Parathyroid adenoma (tissue), 2 donors: ENCODE measurements around the gene TAF8.

Source experiments
- H2AFZ ChIP-seq: fragments of 300-600 bp; sonication (generic); one replicate; pipeline ENCODE4 v1.7.0; 2017; ENCODE audit warnings: antibody characterized with exemption, mild to moderate bottlenecking
- H3K27ac ChIP-seq: fragments of 300-600 bp; sonication (generic); one replicate; pipeline ENCODE4 v1.7.0; 2017
- H3K27me3 ChIP-seq: fragments of 300-600 bp; sonication (generic); one replicate; pipeline ENCODE4 v1.7.0; 2017; ENCODE audit warnings: low read length; ENCODE audit not compliant: control insufficient read depth, insufficient read depth
- H3K36me3 ChIP-seq: fragments of 300-600 bp; sonication (generic); one replicate; pipeline ENCODE4 v1.7.0; 2017; ENCODE audit warnings: low read length; ENCODE audit not compliant: control insufficient read depth, insufficient read depth
- H3K4me1 ChIP-seq: fragments of 300-600 bp; sonication (generic); one replicate; pipeline ENCODE4 v1.7.0; 2017; ENCODE audit warnings: control low read depth
- H3K4me2 ChIP-seq: fragments of 300-600 bp; sonication (generic); one replicate; pipeline ENCODE4 v1.7.0; 2017; ENCODE audit warnings: low read length
- H3K4me3 ChIP-seq: fragments of 300-600 bp; sonication (generic); one replicate; pipeline ENCODE4 v1.7.0; 2017; ENCODE audit warnings: low read depth, low read length
- H3K79me2 ChIP-seq: fragments of 300-600 bp; sonication (generic); one replicate; pipeline ENCODE4 v1.7.0; 2017; ENCODE audit warnings: control low read depth
- H3K9ac ChIP-seq: fragments of 300-600 bp; sonication (generic); one replicate; pipeline ENCODE4 v1.7.0; 2017; ENCODE audit warnings: mild to moderate bottlenecking
- H3K9me3 ChIP-seq: fragments of 300-600 bp; sonication (generic); one replicate; pipeline ENCODE4 v1.7.0; 2017; ENCODE audit warnings: low read length; ENCODE audit not compliant: control insufficient read depth
- CTCF ChIP-seq: fragments of 300-600 bp; sonication (generic); IDR thresholded peaks from one replicate; pipeline ENCODE4 v1.7.0; 2017; ENCODE audit warnings: antibody characterized with exemption, mild to moderate bottlenecking
- donor health status: primary hyperparathyroidism.

Gene TAF8

GRCh38 chr6:42043787-42044475, 6.4 kb upstream of the TAF8 start:
- H3K9me3 ChIP-seq = no peaks in the 10 kb centered on the region
- no peaks in the 10 kb centered on the region for H3K27me3 ChIP-seq
- peaks cover 18% of the 10 kb centered on the region for H3K4me1 ChIP-seq
- H3K4me3 ChIP-seq = no peak overlapping the region
- H3K9ac ChIP-seq = no peak overlapping the region
- peaks cover 10% of the 10 kb centered on the region for H3K79me2 ChIP-seq
- peak overlapping the region; percentile 74 for H2AFZ ChIP-seq
- TF ChIP-seq CTCF = peak; percentile 98
- no peak overlapping the region for H3K27ac ChIP-seq
- H3K4me2 ChIP-seq = no peak overlapping the region
- no peaks in the 10 kb centered on the region for H3K36me3 ChIP-seq

DNA sequence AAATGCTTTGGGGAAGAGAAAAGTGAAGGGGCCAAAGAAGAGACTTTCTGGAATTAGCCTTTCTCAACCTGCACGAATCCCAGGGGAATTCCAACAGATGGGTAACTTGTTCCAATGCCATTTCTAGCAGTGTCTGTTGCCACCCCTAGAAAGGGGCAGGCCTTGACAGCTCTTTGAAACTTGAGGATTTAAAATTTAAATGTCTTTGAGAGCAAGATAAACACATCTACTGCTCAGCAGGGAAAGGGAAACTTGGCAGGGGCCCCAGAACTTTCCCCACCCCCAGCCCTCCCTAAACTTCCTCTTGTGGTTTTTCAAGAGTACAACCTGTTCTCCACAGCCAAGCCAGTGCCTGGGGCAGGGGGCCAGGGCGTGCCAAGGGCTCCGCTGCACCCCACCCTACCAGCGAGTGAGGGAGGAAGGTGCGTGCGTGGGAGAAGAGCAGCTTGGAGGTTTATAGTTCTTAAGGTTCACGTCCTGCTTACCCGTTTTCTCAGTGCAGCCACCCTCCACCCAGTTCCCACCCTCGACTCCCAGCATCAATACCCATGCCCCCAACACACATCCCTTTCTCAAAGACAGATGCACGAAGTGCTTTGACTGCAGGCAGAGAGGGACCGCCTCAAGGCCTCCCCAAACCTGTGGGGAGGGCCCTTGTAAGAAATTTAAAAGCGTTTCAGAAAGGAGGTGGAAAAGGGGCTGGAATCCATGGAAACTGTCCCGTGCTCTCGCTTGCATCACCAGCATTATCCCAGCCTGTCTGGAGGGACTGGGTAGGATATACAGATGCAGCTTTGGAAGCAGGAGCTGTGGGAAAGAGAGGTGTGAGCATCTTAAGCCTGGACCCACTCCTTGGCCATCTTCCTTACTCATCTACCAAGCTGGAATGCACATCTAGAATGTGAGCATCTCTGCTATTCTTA, 4.5 kb upstream of the TAF8 start:
- Histone ChIP-seq H3K79me2 (peaks cover 10% of the 10 kb centered on the region), H2AFZ (peak overlapping the region; percentile 54), H3K36me3 (no peaks in the 10 kb centered on the region), H3K27ac (peak overlapping the region; percentile 59), H3K9ac (no peak overlapping the region), H3K4me1 (peaks cover 18% of the 10 kb centered on the region), H3K9me3 (no peaks in the 10 kb centered on the region), H3K27me3 (no peaks in the 10 kb centered on the region), H3K4me2 (peak overlapping the region; percentile 62), H3K4me3 (peak overlapping the region; percentile 27)
- no peak for TF ChIP-seq CTCF

DNA sequence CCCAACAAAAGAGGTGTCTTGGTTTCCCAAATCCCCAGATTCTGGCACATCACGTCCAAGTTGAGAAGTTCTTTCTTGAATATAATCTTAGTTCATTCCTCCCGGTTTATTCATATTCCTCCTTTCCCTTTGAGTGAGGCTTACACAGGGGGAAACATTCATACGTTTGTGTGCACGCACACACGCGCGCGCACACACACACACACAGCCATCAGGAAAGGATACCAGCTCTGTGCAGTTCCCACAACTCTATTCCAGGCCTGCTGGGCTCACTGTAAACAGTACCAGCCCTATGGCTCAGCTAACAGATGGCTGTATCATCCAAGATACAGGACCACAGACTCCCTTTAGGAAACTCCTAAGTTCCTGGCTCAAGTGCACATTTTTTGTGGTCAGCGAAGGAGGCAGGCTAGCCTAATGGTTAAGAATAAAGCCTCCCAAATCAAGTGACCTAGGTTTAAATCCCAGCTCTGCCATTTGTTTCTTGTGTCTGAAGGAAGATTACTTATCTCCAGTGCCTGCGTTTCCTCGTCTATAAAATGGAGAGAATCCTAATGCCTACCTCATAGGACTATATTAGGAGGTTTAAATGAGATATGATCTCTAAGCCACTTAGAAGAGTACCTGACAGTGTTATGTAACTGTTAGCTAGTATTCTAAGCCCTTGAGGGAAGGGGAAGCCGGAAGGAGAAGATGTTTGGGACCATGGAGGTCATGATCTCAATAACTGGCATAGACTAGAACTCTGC, 3.7 kb upstream of the TAF8 start:
- peak overlapping the region; percentile 58 for H3K4me2 ChIP-seq
- H3K9ac ChIP-seq = no peak overlapping the region
- no peak overlapping the region for H2AFZ ChIP-seq
- no peaks in the 10 kb centered on the region for H3K27me3 ChIP-seq
- H3K79me2 ChIP-seq = peaks cover 10% of the 10 kb centered on the region
- TF ChIP-seq CTCF = no peak
- H3K4me1 ChIP-seq = peaks cover 18% of the 10 kb centered on the region
- no peaks in the 10 kb centered on the region for H3K9me3 ChIP-seq
- no peaks in the 10 kb centered on the region for H3K36me3 ChIP-seq
- H3K27ac ChIP-seq = peak overlapping the region; percentile 59
- peak overlapping the region; percentile 64 for H3K4me3 ChIP-seq

DNA sequence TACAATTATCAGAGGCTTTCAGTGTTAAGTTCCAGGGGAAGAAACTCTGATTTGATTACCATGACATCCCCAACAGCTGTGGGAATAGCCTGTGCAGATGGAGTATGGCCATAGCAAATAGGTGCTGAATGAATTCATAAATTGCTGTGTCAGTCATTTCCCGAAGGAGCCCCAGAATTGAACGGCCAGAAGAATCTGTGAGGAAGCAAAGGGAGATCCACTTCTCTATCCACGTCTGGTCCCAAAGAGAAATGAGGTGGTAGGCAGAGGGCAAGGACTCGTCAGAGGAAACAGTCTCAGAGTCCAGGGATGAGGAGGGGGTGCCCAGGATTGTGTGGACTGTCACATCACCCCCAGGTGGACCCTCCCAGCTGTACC, 3.1 kb upstream of the TAF8 start:
- Histone ChIP-seq H3K27ac (peak overlapping the region; percentile 59), H3K79me2 (peaks cover 15% of the 10 kb centered on the region), H3K9ac (no peak overlapping the region), H3K4me3 (peak overlapping the region; percentile 64), H3K4me2 (peak overlapping the region; percentile 22), H2AFZ (no peak overlapping the region), H3K9me3 (no peaks in the 10 kb centered on the region), H3K36me3 (no peaks in the 10 kb centered on the region), H3K27me3 (no peaks in the 10 kb centered on the region), H3K4me1 (peaks cover 18% of the 10 kb centered on the region)
- TF ChIP-seq CTCF = no peak
